HG02642 (cell line): ENCODE data around the gene PCBP3.

Experiments
- ATAC-seq: cut with Tn5 transposase; IDR thresholded peaks from one replicate; pipeline ENCODE4 v1.9.1; 2021; ENCODE audit warnings: mild to moderate bottlenecking; ENCODE audit not compliant: unreplicated experiment, poor library complexity

Gene PCBP3

DNA sequence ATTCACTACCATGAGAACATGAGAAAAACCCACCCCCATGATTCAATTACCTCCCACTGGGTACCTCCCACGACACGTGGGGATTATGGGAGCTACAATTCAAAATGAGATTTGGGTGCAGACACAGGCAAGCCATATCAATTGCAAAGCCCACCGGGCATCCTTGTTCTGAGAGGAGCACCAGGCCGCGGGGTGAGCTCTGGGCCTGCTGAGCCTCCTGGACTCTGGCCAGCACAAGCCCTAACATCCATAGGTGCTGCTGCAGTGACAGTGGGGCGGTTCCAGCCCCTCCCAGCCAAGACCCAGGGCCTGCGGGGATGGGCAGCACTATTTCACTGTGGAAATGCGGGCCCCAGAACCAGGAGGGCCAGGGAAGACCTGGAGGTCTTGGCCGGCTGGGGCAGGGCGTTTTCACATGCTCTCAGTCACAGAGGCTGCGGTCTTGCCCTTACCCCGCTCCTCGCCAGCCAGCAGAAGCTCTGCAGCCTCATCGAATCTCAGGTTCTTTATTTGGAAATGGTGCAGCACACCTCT is 103.8 kb downstream of the PCBP3 start:
- ATAC-seq, result no peak

DNA sequence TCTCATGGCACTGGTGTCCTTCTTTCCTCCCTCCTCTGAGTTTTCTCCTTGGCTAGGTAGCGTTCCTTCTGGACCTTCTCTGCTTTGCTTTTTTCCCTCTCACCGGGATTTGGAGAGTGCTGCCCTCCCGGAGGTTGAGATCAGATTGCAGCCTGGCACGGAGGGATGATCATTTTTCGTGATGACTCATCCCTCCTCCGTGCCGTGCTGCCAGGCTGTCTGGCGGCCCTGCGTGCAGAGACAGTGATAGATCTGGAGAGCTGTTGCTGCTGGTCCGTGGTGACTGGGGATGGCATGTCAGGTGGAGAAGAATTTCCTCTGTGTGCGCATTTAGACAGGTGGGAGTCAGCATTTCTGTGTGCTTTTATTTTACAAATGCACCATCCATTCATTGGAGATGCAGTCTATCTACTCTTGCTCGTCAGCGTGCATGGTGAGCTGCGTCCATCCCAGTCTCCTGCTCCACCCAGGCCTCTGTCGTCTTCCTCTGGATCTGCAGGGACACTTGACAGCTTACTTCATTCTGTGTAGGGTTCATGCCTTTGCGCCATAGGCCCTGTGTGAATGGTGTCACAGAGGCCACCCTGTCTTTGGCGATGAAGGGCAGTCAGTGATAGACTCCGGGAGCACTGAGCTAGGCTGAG is 104.4 kb downstream of the PCBP3 start:
- no peak for ATAC-seq

DNA sequence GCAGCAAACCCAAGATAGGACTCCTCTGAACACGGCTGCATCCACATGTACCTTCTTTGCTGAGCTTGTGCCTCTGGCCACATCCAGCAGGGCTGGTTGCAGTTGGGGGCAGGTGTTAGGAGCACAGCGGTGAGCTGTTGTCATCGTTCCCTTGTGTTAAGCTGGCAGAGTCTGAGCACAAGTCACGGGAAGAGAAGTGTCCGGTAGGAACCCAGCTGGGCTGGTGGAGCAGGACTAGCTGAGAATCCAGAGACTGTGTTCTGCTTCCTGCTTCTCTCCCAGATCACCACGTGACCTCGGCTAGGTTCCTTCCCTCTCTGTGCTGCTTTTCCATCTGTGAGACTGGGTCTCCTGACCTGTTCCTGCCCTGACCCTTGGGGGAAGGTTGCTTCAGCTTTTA is 105.1 kb downstream of the PCBP3 start:
- ATAC-seq, result no peak

DNA sequence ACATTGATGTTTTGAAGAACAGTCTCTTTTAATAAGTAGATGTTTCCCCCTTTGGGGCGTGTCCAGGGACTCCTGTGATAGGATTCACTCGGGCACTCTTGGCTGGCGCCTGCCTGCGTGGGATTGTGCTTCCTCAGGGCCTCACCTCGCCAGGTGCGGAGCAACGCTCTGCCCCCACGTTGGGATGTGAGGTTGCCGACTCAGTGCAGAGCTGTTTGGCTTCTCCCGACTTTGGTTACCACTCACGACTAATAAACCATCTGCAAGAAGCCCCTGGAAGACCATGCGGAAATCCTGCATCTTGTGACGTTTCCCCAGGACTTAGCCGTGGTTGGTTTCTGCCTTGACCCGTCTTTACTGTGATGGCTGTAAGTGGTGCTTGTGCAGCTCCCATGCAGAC is 106.4 kb downstream of the PCBP3 start:
- no peak for ATAC-seq

DNA sequence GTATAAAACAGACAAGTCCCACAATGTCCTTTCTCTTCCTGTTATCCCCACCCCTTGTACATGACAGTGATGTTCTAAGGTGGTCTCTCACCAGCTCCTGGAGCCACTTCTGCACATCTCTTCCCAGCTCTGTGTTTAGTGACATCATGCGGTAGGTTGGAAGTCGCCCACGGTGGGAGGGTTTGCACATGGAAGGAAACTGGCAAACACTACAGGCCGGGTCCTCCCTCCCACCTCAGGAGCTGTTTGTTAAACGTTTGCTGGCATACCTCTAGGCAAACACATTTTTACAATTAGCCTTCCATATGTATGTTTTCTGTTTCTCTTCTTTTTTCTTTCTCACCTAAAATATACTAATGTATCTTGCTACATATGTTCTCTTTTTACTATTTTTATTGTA is 107.4 kb downstream of the PCBP3 start:
- no peak for ATAC-seq

DNA sequence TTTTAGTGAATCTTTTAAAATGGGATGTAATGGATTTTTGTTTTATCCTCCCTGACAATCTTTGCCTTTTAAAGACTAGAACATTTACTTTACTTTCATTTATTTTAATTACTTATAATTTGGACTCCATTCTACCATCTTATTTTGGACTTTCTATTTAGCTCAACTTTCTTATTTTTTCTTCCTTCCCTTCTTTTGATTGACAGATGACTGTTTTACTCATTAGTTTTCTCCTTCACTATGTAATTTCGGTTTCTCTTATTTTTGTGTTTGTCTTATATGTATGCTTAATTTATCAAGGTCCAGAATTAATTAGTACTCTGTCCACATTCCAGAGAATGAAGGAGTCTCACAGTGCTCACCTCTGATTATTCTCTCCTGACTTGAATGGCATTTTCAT is 109.9 kb downstream of the PCBP3 start:
- no peak for ATAC-seq

DNA sequence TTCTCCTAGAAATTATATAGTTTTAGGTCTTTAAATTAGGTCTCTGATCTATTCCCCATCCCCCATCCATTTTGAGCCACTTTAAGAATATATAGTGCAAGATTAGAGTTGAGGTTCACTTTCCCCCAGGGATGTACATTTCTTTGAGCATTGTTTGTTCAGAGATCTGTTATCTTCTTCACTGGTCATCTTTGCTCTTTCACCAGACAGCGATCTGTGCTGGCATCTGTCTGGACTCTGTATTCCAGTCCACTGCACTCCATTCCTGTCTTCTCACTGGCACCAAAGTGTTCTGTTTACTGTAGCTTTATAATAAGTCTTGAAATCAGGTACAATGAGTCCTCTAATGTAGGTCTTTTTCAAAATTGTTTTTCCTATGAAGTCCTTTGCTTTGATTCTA is 112.5 kb downstream of the PCBP3 start:
- no peak for ATAC-seq

DNA sequence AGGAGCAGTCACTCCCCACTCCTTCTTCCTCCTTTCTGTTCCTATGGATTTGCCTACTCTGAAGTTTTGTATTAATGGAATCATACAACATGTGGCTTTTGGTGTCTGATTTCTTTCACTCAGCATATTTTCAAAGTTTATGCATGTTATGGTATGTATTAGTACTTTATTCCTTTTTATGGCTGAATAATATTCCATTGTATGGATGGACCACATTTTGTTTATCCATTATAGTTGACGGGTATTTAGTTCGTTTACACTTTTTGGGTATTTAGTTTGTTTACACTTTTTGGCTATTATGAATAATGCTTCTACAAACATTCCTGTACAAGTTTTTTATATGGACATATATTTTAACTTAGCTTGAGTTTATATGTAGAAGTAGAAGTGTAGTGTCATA is 113.1 kb downstream of the PCBP3 start:
- ATAC-seq, result no peak

DNA sequence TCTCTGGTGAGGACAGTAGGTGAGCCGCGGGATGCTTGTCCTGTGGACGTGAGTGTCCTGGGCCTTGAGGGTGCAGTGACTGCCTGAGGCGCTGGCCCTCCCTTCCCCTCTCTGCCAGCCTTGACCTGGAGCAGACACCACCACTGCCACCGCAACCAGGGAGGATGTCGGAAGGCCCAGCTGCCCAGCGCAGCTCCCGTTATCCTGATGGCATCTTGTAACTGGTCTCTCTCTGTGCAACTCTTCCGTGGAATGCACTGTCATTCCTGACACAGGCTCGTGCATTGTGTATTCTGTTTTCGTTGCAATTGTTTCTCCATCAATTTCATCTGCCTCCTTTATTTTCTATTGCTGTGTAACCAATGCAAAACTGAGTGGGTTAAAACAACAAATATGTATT is 118.2 kb downstream of the PCBP3 start:
- ATAC-seq, result no peak

DNA sequence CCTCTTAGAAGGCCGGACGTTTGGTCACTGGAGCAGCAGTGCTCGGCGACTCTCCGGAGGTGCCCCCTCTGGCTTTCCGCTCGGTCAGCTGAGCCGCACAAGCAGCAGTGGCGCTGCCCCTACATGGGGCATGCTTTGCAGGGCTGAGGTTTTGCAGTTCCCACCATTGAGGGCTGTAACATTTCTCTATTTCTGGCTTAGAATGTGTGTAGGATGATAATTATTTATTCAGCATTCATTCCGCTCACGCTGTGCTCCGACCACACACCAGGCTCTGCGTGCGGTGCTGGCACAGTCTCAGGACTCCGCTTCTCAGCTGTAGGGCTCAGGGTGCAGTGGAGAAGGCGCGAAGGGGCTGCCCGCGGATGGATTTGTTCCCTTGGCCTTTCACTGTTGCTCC is 119.5 kb downstream of the PCBP3 start:
- no peak for ATAC-seq

DNA sequence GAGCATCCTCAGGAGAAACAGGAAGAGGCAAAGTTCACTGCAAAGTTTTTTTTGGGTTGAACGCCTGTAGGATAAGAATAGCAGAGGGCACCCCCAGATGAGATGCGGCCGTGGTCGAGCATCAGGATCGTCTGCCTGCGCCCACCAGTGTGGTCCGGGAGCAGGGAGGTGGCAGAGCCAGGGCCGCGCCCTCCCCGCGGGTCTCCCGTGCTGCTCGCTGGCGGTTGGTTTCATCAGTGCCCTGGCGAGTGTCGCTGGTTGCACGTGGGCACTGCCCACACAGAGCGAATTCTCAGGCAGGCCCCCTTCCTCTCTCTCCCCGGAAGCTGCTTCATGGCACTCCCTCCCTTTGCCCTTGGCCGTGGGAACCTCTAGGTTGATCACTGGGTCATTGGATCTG is 120.0 kb downstream of the PCBP3 start:
- no peak for ATAC-seq

DNA sequence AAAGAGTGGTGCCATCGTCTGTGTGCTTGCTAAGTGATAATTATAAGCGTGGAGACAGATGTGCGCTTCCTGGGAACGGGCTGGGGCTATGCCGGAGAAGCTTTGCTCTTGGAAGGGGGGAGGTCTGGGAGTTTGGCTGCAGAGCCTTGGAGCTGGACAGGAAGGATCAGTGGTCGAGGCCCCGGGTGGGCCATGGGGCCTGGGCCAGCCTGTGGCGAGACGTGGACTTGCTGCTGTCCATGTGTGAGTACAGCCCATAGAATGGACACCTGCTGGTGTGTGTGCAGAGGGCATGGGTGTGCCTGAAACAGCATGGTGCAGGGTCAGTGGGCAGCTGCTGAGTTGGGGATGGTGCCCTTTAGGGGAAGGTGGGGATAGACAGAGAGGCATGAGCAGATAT is 121.3 kb downstream of the PCBP3 start:
- no peak for ATAC-seq

DNA sequence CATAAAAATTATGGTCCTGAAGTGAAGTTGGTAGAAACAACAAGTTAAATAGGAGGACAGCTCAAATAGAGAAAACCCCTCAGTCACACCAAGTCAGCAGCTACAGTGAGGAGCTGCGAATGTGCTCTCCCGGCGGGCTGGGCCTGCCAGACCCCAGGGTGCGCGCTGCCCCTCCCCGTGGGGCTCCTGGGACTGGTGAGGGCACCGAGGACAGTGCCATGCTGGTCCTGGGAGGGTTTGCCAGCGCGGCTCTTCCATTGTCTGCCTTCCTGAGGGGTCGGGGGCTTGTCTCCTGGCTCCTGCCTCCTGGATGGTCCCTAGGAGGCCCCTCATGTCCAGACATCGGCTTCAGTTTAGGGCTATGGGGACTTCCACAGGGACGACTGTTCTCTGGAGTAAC is 121.8 kb downstream of the PCBP3 start:
- ATAC-seq, result no peak

DNA sequence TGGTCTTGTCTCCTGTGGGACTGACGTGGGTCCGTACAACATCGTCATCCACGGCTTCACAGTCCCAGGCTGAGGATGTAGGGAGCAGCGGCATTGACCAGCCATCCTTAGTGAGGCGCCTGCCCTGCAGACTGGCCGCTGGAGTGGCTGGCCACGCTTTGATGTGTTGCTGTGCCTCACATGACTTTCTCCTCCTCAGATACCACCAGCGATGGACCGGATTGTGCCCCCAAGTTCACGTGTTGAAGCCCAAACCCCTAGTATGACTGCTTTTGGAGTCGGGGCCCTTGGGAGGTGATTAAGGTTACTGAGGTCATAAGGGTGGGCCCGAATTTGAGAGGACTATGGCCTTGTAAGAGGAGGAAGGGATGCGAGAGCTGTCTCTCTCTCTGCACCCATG is 122.5 kb downstream of the PCBP3 start:
- ATAC-seq, result no peak

DNA sequence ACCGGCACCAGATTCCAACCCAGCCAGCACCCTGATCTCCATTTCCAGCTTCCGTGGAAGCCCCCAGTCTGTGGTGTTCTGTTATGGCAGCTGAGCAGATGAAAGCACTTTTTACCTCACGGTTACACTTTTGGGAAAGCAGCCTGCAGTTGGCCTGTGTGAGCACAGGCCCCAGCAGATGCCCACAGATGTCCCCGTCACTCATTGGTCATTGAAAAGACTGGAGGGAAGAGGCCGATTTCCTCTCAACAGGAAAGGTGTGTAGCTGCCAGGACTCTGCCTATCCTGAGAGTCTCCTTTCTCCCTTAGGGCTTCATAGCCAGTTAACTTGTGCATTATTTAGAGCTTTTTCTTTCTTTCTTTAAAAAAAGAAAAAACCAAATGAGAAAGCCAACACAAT is 123.0 kb downstream of the PCBP3 start:
- ATAC-seq, result no peak

DNA sequence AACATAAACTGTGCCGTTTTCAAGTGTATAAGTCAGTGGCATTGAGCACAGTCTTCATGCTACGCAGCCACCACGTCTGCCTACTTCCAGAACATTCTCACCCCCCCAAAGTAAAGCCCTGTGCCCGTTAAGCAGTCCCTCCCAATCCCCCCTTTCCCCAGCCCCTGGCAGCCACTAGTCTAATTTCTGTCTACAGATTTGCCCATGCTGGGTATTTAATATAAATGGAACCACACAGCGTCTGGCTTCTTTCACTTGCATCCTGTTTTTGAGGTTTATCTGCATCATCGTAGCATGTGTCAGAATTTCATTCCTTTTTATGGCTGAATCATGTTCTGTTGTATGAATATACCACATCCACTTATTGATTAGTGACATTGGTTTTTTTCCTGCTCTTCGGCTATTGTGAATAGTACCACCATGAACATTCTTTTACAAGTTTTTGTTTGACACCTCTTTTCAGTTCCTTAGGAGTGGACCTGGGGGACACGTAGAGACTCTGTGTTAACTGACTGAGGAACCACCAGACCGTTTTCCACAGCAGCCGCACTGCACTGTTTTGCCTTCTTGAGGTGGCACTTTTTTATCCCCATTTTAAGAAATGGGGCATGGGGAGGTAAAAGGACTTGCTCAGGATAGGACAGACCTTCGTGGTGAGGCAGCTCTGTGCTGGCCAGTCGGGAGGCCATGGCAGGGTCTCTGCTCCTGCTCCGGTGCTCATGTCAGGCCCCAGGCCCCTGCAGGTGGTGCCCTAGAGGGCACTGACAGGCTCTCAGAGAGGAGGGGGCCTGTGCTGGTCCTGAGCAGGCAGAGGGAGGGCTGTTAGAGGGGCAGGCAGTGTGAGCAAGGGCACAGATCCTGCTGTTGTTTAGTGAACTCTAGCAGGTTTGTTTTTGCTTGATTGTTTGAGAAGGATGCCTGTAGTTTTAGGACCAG is 123.8 kb downstream of the PCBP3 start:
- ATAC-seq, result no peak

DNA sequence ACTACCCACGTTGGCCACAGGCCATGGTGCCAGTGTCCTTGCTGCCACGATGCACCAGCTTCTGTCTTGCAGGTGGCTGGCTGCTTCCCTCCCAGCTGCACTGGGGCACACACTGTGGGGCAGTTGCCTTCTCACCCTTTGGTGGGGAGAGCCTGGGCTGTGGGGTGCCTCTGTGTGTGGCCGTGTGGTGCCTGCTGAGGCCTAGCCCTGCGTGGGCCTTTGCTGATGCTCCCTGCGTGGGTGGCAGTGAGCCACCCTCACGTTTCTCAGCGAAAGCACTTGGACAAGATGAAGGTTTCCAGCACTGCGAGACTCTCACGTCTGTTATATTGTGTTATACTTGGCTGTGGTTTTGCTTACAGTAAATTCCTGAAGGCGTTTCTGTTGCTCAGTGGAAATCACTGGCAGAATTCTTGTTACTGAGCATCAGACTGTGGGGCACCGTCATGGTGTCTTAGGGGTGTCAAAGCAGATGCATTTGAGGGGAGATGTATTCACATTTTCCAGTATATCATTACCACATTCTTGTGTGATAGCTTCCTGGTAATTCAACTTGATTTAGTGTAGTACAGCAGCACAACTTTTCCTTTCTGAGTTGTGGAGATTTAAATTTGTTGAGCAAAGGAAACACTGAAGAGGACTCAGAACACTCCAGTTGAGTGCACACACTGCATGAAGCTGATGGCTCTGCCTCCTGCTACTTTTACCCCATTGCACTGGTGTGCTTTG is 124.7 kb downstream of the PCBP3 start:
- no peak for ATAC-seq

DNA sequence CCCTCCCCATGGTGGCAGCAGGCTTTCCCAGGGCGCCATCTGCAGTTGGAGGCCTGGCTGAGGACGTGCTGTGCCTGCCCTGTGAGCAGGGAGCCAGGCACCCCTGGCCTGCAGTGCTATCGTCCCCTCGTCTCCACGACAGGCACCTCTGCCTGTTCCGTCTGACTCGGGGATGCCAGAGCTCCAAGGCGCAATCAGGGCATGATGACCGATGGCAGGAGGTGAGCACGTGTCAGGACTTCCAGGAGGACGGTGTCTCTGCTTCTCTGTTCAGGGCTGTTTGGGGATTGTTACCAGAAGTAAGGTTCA is 125.2 kb downstream of the PCBP3 start:
- ATAC-seq, result no peak

DNA sequence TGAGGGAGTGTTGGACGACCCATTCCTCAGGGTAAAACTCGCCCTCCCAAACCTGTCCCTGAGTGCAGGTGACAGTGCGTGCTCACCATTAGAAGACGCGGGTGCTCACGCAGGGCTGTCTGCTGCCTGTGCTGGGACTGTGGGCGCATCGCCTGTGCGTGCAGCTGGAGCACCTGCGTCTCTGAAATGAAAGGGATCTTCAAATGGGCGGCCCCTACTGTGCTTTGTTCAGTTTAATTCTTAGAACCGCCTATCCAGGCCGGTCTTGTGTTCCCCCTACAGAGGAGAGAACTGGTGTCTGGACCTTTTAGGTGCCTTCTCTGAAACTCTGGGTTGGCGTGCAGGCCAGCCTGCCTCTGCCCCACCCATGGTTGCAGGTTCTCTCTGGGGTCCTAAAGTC is 125.8 kb downstream of the PCBP3 start:
- ATAC-seq, result no peak

DNA sequence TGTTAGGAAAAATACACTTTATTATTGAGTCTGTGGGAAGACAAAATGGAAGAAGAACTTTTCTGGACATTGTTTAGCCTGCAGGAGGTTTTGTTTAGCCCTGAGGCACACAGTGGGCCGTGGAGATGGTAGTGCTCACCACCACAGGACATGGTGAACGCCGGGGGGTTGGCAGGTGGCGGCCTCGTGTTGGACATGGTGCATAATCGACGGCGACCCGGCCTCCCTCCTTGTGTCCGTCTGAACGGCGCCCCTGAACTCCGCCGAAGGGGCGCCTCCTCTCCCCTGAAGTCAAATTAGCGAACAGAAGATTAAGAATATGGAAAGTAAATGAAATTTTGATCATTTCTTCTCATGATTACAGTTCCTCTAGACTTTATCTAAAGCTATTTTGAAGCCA is 126.4 kb downstream of the PCBP3 start:
- no peak for ATAC-seq

DNA sequence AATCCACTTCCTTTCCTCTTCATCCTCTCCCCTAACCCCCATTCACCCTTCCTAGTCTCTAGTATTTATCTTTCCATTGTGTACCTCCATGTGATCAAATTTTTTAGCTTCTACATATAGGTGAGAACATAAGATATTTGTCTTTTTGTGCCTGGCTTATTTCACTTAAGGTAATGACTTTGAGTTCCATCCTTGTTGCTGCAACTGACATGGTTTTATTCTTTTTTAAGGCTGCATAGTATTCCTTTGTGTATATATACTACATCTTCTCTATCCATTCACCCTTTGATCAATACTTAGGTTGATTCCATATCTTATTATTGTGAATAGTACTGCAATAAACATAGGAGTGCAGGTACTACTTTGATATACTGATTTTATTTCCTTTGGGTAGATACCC is 128.7 kb downstream of the PCBP3 start:
- ATAC-seq, result no peak
